ENCODE results near the gene TARP.

The TARP gene

GRCh38 chr7:38308140-38308539 lies 34.7 kb upstream of the TARP start:
- ChIA-PET CTCF (interaction anchor here (0.7 to 2.6 kb wide), 4 partner anchors 11 to 50 kb away, joined by 3 to 15 read pairs (median 6); no protein-coding TSS in a partner anchor), POLR2A (no interaction called here)
- Histone ChIP-seq H3K9me3 (ENCODE audit: control insufficient read depth, insufficient read depth, low read depth, low read length) (no peaks in the 10 kb centered on the region), H3K4me3 (ENCODE audit: low read depth, low read length) (no peak overlapping the region), H3K27ac (ENCODE audit: extremely low read depth, low read depth, low read length) (no peak overlapping the region), H3K36me3 (ENCODE audit: control insufficient read depth in 2 of 2, insufficient read depth in 1 of 2, low read length in 2 of 2) (no peaks in the 10 kb centered on the region), H3K4me1 (ENCODE audit: control insufficient read depth, insufficient read depth, low read length) (peaks cover 10% of the 10 kb centered on the region)
- TF ChIP-seq ZNF530 (tag by site-specific recombination; IDR thresholded peaks at IDR 0.05; ENCODE audit: low read depth) = no peak
- no peak for TF ChIP-seq ZNF580 (tag by site-specific recombination; IDR thresholded peaks at IDR 0.05)
- no peak for TF ChIP-seq ZNF24 (tag by site-specific recombination; IDR thresholded peaks at IDR 0.05)
- no peak for TF ChIP-seq ZBTB20 (tag by site-specific recombination; IDR thresholded peaks at IDR 0.05)
- TF ChIP-seq, protein P1, sequence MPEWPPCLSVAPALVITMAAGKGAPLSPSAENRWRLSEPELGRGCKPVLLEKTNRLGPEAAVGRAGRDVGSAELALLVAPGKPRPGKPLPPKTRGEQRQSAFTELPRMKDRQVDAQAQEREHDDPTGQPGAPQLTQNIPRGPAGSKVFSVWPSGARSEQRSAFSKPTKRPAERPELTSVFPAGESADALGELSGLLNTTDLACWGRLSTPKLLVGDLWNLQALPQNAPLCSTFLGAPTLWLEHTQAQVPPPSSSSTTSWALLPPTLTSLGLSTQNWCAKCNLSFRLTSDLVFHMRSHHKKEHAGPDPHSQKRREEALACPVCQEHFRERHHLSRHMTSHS (tag by site-specific recombination; IDR thresholded peaks at IDR 0.05) = no peak
- no peak for TF ChIP-seq ZNF610 (tag by site-specific recombination; IDR thresholded peaks at IDR 0.05; ENCODE audit: borderline replicate concordance)
- TF ChIP-seq, protein P2, sequence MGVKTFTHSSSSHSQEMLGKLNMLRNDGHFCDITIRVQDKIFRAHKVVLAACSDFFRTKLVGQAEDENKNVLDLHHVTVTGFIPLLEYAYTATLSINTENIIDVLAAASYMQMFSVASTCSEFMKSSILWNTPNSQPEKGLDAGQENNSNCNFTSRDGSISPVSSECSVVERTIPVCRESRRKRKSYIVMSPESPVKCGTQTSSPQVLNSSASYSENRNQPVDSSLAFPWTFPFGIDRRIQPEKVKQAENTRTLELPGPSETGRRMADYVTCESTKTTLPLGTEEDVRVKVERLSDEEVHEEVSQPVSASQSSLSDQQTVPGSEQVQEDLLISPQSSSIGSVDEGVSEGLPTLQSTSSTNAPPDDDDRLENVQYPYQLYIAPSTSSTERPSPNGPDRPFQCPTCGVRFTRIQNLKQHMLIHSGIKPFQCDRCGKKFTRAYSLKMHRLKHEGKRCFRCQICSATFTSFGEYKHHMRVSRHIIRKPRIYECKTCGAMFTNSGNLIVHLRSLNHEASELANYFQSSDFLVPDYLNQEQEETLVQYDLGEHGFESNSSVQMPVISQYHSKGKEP (tag by site-specific recombination; IDR thresholded peaks at IDR 0.05) = no peak
- no peak for TF ChIP-seq WT1 (tag by site-specific recombination; IDR thresholded peaks at IDR 0.05)
- TF ChIP-seq ZNF423 (tag by site-specific recombination; IDR thresholded peaks at IDR 0.05) = no peak
- TF ChIP-seq ZNF155 (tag by site-specific recombination; IDR thresholded peaks at IDR 0.05) = no peak

GRCh38 chr7:38307640-38308039 lies 34.2 kb upstream of the TARP start:
- Histone ChIP-seq H3K27ac (ENCODE audit: extremely low read depth, low read depth, low read length) (no peak overlapping the region), H3K4me3 (ENCODE audit: low read depth, low read length) (no peak overlapping the region), H3K4me1 (ENCODE audit: control insufficient read depth, insufficient read depth, low read length) (peaks cover 10% of the 10 kb centered on the region), H3K36me3 (ENCODE audit: control insufficient read depth in 2 of 2, insufficient read depth in 1 of 2, low read length in 2 of 2) (no peaks in the 10 kb centered on the region), H3K9me3 (ENCODE audit: control insufficient read depth, insufficient read depth, low read depth, low read length) (no peaks in the 10 kb centered on the region)
- POLR2A ChIA-PET = no interaction called here
- CTCF ChIA-PET = interaction anchor here (0.6 to 2.6 kb wide), 6 partner anchors 11 to 50 kb away, joined by 3 to 15 read pairs (median 3); partner anchors contain the start of gene TARP
- TF ChIP-seq ZNF558 (tag by site-specific recombination; IDR thresholded peaks at IDR 0.05) (no peak), ZNF521 (tag by site-specific recombination; IDR thresholded peaks at IDR 0.05) (no peak), ZNF398 (tag by site-specific recombination; IDR thresholded peaks at IDR 0.05) (no peak), ZNF202 (tag by site-specific recombination; IDR thresholded peaks at IDR 0.05; ENCODE audit: borderline replicate concordance) (no peak), ZNF610 (tag by site-specific recombination; IDR thresholded peaks at IDR 0.05; ENCODE audit: borderline replicate concordance) (no peak), TCF7L2 (IDR thresholded peaks at IDR 0.05; ENCODE audit: borderline replicate concordance, low read depth, low read length) (no peak), ZNF660 (tag by site-specific recombination; IDR thresholded peaks at IDR 0.05) (no peak), ZSCAN30 (tag by site-specific recombination; IDR thresholded peaks at IDR 0.05) (no peak), ZNF280C (tag by site-specific recombination; IDR thresholded peaks at IDR 0.05) (no peak), ZNF266 (tag by site-specific recombination; IDR thresholded peaks at IDR 0.05; ENCODE audit: low read depth) (no peak), ZFHX2 (tag by site-specific recombination; conservative IDR thresholded peaks at IDR 0.05) (no peak), ZBTB21 (tag by site-specific recombination; IDR thresholded peaks at IDR 0.05) (no peak), MYNN (tag by site-specific recombination; IDR thresholded peaks at IDR 0.05; ENCODE audit: borderline replicate concordance) (no peak), SALL2 (tag by site-specific recombination; IDR thresholded peaks at IDR 0.05; ENCODE audit: borderline replicate concordance) (no peak), GFI1B (tag by site-specific recombination; IDR thresholded peaks at IDR 0.05) (no peak), HOXD13 (CRISPR knock-in tag; IDR thresholded peaks at IDR 0.05; ENCODE audit: borderline replicate concordance) (no peak)
- TF ChIP-seq, protein P3, sequence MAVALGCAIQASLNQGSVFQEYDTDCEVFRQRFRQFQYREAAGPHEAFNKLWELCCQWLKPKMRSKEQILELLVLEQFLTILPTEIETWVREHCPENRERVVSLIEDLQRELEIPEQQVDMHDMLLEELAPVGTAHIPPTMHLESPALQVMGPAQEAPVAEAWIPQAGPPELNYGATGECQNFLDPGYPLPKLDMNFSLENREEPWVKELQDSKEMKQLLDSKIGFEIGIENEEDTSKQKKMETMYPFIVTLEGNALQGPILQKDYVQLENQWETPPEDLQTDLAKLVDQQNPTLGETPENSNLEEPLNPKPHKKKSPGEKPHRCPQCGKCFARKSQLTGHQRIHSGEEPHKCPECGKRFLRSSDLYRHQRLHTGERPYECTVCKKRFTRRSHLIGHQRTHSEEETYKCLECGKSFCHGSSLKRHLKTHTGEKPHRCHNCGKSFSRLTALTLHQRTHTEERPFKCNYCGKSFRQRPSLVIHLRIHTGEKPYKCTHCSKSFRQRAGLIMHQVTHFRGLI (tag by site-specific recombination; IDR thresholded peaks at IDR 0.05) = no peak
- TF ChIP-seq, protein P1 (tag by site-specific recombination; IDR thresholded peaks at IDR 0.05) = no peak
